Suprapubic skin (tissue), 4 donors: ENCODE data around the gene XCL1.

Source experiments
- EP300 ChIP-seq: sonication (generic); formaldehyde crosslinking; IDR thresholded peaks from one replicate; pipeline ENCODE4 v1.6.1; 2017; ENCODE audit warnings: antibody characterized with exemption
- POLR2A ChIP-seq, 2 donors: fragments of 450-650 bp; IDR thresholded peaks; one replicate each; pipeline ENCODE4 v1.6.1; 2017; ENCODE audit warnings: antibody characterized with exemption in 2 of 2, mild to moderate bottlenecking in 2 of 2, moderate library complexity in 2 of 2
- POLR2AphosphoS5 ChIP-seq, 3 donors: sonication (generic); formaldehyde crosslinking; IDR thresholded peaks; one replicate each; pipeline ENCODE4 v1.6.1; 2017; ENCODE audit warnings: antibody characterized with exemption in 3 of 3
- TF ChIP-seq, protein P1 (sequence below), 2 donors: fragments of 200-600 bp in 1 of 2; fragments of 450-650 bp in 1 of 2; sonication (generic) in 1 of 2; IDR thresholded peaks; one replicate each; pipeline ENCODE4 v1.5.1; 2016 to 2019; ENCODE audit warnings: antibody characterized with exemption in 2 of 2, mild to moderate bottlenecking in 1 of 2, moderate library complexity in 1 of 2

DNA sequence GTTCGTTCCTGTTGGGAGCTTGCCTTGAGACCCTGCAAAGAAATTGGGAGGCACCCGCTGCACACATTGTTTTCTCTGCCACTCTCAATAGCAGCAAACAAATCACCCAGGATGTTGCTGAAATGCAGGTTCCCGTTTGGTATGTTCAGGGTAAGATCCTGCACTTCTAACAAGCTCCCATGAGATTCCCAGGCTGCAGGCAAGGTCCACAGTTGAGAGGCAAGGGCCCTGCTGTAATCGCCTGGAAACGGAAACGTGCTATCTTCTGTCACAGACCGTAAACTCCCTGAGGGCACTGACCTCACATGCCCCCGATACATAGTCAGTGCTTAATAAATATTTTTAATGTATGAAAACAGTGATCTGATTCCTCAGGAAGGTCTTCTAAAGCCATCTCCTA lies 37.8 kb downstream of the XCL1 start:
- TF ChIP-seq, protein P1, sequence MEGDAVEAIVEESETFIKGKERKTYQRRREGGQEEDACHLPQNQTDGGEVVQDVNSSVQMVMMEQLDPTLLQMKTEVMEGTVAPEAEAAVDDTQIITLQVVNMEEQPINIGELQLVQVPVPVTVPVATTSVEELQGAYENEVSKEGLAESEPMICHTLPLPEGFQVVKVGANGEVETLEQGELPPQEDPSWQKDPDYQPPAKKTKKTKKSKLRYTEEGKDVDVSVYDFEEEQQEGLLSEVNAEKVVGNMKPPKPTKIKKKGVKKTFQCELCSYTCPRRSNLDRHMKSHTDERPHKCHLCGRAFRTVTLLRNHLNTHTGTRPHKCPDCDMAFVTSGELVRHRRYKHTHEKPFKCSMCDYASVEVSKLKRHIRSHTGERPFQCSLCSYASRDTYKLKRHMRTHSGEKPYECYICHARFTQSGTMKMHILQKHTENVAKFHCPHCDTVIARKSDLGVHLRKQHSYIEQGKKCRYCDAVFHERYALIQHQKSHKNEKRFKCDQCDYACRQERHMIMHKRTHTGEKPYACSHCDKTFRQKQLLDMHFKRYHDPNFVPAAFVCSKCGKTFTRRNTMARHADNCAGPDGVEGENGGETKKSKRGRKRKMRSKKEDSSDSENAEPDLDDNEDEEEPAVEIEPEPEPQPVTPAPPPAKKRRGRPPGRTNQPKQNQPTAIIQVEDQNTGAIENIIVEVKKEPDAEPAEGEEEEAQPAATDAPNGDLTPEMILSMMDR (IDR thresholded peaks at IDR 0.05), result no peak
- TF ChIP-seq POLR2A (IDR thresholded peaks at IDR 0.05) (no peak), POLR2AphosphoS5 (IDR thresholded peaks at IDR 0.05) (no peak), EP300 (no peak)
